Left forelimb (tissue), 1 donor: ENCODE measurements around the gene MAT2A.
"Not testable (repeated sequence)": the region's sequence is repeated elsewhere in the genome, so short reads cannot be mapped to it uniquely, and the experiment has no call there.

ENCODE experiments used
- DNase-seq: peaks from one replicate; pipeline ENCODE4 v3.0.0-alpha.2; 2018; ENCODE audit warnings: low spot score

MAT2A gene

DNA sequence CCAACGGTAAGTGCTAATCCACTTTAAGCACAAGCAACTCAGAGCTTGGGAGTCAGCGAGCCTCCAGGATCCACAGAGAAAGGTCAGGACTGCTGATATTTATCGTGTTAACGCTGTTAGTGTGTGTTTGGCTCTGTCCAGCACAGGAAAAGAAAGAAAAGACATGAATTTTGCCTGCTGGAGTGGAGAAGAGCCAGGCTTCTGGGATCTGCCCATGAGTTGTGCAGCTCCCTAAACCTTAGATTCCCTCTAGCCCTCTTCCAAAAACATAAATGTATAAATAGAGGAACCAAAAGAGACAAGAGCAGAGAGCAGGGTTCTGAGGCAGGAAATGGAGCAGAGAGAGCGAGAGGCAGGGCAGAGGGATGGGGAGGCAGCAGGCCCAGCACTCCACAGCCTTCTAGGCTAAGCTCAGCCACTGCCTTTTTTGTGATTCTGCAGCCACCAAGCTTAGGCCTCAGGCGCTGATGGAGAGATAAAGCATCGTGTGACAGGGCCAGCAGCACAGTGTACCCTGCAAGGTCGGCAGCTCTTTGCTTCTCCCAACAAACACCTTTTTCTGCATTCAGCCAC is 14.5 kb upstream of the MAT2A start:
- no peak for DNase-seq

GRCh38 chr2:85525029-85525428 is 13.9 kb upstream of the MAT2A start:
- no peak for DNase-seq

- DNase-seq: no peak
Measured at GRCh38 chr2:85525567-85525966, 13.4 kb upstream of the MAT2A start.

DNA sequence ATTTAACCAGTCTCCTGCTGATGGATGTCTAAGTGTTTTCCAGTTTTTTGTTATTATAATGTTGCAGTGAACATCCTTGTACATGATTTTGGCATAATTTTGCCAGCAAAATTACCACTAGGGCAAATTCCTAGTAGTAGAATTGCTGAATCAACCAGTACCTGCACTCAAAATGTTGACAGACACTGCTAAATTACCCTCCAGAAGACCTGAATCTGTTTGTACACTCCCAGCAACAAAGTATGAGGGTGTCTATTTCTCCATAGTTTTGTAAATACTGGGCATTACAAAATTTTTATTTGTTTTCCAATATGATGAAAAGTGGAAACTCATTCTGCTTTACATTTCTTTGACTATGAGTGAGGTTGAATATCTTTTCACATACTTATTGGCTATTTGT is 11.2 kb upstream of the MAT2A start:
- DNase-seq: no peak

- no peak for DNase-seq
Measured at GRCh38 chr2:85528355-85528754, 10.6 kb upstream of the MAT2A start.

DNA sequence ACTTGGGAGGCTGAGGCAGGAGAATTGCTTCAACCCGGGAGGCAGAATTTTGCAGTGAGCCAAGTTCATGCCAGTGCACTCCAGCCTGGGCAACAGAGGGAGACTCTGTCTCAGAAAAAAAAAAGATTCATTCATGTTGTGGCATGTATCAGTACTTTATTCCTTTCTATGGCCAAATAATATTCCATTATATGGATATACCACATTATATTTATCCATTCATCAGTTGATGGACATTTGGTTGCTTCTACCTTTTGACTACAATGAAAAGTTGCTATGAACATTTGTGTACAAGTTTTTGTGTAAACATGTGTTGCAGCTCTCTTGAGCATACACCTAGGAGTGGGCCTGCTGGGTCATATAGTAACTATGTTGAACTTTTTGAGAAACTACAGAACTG is 9.2 kb upstream of the MAT2A start:
- DNase-seq: no peak

DNA sequence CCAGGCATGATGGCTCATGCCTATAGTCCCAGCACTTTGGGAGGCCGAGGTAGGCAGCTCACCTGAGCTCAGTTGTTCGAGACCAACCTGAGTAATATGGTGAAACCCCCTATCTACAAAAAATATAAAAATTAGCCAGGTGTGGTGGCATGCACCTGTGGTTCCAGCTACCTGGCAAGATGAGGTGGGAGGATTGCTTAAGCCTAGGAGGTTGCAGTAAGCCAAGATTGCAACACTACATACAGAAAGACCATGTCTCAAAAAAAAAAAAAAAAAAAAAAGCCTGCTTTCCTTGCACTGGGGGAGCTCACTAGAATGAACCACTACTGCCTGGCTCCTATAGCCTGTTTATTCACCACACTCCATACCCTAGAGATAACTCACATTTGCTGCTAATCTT is 7.4 kb upstream of the MAT2A start:
- no peak for DNase-seq

- no peak for DNase-seq
Measured at GRCh38 chr2:85534099-85534498, 4.9 kb upstream of the MAT2A start.

- DNase-seq: no peak
Measured at GRCh38 chr2:85534881-85535280, 4.1 kb upstream of the MAT2A start.

- DNase-seq: no peak
Measured at GRCh38 chr2:85536479-85536878, 2.5 kb upstream of the MAT2A start.

DNA sequence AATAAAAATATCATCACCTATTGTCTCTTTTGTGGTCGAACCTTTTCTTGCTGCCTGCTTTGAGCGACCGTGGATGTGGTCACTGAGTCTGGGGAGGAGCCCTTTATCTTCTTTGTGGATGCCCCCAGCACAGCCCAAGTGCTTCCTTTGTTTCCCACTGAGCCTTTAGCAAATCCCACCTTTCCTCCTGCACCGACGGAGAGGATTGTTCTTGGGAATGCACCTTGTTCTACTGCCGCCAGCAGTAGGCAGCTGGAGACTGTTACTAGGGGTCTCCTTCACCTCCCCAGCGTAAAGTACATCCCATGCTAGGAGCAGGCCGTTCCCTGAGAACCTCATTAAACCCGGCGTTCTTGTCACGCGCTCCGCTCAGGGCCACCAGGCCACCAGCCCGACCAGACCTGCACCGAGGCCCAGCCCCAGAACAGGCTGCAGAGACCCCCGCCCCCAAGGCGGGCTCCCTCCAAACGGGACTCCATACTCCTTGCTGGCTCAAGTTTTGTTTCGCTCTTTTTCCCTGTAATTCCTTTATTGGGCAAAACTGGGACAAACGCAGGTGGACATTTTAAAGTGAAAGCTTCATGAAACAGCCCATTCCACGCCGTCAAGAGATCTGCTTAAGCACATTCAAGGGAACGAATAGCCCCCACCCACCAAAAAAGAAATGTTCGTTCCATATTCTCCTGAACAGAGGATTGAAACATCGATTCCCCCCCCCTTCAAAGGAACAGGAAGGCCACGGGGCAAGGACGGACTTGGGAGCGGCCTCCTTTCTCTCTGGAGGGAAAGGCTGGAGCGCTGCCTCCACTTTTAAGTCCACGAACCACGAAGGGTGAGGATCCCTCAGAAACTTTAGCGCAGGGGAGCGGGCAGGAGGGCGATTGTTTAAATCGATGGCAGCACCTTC is 1.1 kb upstream of the MAT2A start:
- peak; percentile 72 for DNase-seq

- DNase-seq: peak; percentile 86
Measured at GRCh38 chr2:85539361-85540132, 579 bp downstream of the MAT2A start.

DNA sequence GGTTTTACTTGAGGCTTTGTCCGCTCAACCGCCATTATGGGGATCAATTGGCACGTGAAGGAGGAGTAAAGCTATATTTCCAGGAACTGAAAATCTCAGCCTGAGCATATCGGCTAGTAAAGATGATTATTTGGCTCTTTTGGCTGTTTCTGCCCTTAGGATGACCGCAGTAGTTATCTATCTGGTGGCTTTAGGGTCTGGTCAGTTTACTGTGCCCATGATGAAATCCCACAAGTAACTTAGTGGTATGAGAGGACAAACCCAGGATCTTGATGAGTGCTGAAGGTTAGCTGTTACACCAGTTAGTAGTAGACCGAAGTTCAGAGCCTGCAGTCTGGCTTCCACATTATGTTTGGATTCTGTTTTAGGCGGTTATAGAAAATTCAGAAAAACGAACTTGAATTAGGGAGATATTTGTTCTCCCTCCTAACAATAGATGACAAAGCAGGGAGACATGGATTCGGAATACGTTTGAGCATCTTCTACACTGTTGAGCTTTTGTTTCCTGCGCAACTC is 1.2 kb downstream of the MAT2A start:
- no peak for DNase-seq

DNA sequence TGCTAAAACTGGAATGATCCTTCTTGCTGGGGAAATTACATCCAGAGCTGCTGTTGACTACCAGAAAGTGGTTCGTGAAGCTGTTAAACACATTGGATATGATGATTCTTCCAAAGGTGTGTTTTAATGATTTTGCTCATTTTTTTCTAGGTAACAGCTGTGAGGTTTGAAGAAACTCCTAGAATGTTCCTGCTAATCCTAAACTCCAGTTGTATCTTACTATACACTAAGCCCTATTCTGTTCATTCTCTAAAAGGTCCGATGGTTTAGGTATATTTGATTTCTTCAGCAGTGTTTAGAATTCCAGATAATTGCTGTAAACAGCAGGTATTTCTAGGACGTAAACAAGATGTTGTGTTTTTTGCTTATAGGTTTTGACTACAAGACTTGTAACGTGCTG is 2.3 kb downstream of the MAT2A start:
- no peak for DNase-seq

DNA sequence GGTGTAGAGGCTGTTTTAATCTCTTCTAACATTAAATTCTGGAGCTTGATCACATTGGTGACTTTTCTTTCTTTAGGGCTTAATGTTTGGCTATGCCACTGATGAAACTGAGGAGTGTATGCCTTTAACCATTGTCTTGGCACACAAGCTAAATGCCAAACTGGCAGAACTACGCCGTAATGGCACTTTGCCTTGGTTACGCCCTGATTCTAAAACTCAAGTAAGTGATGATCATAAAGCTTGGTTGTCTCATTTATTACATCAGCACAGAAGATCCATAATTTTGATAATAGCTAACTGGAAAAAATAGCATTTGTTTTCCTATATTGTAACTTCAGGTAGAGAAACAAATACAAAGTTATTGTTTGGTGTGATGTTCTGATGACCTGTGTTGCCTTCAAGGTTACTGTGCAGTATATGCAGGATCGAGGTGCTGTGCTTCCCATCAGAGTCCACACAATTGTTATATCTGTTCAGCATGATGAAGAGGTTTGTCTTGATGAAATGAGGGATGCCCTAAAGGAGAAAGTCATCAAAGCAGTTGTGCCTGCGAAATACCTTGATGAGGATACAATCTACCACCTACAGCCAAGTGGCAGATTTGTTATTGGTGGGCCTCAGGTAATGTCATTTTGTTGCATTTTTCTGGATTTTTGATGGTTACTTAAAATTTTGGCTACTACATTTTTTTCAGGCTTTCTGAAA is 2.9 kb downstream of the MAT2A start:
- no peak for DNase-seq

DNA sequence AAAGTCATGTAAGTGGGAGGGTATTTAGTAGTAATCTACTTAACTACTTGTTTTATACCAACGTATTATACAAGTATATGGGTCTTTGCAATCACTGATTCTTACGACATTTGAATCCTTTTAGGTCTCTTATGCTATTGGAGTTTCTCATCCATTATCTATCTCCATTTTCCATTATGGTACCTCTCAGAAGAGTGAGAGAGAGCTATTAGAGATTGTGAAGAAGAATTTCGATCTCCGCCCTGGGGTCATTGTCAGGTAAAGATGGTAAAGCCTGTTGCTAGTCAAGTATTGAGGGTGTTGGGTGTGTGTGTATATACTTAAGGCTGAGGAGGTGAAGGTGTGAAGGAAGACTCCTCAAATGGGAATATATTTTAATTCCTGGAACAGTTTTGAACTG is 3.8 kb downstream of the MAT2A start:
- no peak for DNase-seq

DNA sequence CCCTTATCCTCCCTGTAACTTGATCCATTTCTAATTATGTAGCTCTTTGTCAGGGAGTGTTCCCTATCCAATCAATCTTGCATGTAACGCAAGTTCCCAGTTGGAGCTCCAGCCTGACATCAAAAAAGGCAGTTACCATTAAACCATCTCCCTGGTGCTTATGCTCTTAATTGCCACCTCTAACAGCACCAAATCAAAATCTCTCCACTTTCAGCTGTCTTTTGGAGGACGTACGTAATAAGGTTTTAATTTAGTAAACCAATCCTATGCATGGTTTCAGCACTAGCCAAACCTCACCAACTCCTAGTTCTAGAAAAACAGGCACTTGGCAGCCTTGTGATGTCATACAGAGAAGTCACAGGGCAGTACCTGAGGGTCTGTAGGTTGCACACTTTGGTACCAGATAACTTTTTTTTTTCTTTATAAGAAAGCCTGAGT is 5.3 kb downstream of the MAT2A start:
- DNase-seq: not testable (repeated sequence)

GRCh38 chr2:85544915-85545779 is 6.2 kb downstream of the MAT2A start:
- DNase-seq: not testable (repeated sequence)

DNA sequence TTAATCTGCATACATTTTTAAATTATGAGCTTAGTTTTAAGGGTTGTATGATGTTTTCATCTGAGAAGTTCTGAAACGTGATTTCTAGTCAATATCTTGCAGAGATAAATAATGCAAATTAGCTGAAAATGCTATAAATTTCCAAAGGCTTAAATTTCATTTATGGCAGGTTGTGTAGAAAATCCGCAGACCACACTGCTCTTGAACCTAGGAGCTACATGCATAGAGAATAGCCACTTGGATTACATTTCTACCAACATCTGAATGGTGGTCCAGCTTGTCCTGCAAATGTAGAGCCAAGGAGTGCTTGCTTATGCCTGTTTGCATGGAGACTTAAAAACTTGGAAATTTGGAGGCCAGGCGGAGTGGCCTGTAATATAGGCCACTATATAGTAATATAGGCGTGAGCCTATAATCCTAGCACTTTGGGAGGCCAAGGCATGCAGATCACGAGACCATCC is 6.8 kb downstream of the MAT2A start:
- no peak for DNase-seq

- no peak for DNase-seq
Measured at GRCh38 chr2:85547089-85547858, 8.3 kb downstream of the MAT2A start.
